DOHH2 (cell line): ENCODE data around the gene TRIM62.
A peak's percentile ranks its signal among the peaks of the same experiment; 100 is the strongest.

ENCODE experiments used
- H3F3A ChIP-seq: fragments of 200-600 bp; sonication (generic), shearing (Covaris generic); 2 replicates; pipeline ENCODE4 v1.6.0; 2016; ENCODE audit warnings: antibody characterized with exemption, mild to moderate bottlenecking; ENCODE audit not compliant: control insufficient read depth, insufficient read depth
- H3K27ac ChIP-seq: fragments of 200-600 bp; sonication (generic); 2 replicates; pipeline ENCODE4 v1.5.1; 2014; ENCODE audit warnings: low read depth, mild to moderate bottlenecking, low read length, moderate library complexity
- H3K27me3 ChIP-seq: fragments of 200-600 bp; sonication (generic); 2 replicates; pipeline ENCODE4 v1.6.1; 2014; ENCODE audit warnings: mild to moderate bottlenecking, low read length, mixed read lengths; ENCODE audit not compliant: control insufficient read depth
- H3K36me3 ChIP-seq: fragments of 200-600 bp; sonication (generic); 2 replicates; pipeline ENCODE4 v1.6.1; 2014; ENCODE audit warnings: mild to moderate bottlenecking, low read length, moderate library complexity, mixed read lengths; ENCODE audit not compliant: control insufficient read depth
- H3K4me1 ChIP-seq: fragments of 200-600 bp; sonication (generic); 2 replicates; pipeline ENCODE4 v1.6.1; 2014; ENCODE audit warnings: mild to moderate bottlenecking, low read length, mixed read lengths; ENCODE audit not compliant: control insufficient read depth
- H3K4me2 ChIP-seq: fragments of 200-600 bp; sonication (generic); 2 replicates; pipeline ENCODE4 v1.6.0; 2014; ENCODE audit warnings: mild to moderate bottlenecking, low read length, moderate library complexity
- H3K4me3 ChIP-seq: fragments of 200-600 bp; sonication (generic); 2 replicates; pipeline ENCODE4 v1.5.1; 2014; ENCODE audit warnings: mild to moderate bottlenecking, low read length, mixed read lengths
- H3K79me2 ChIP-seq: fragments of 200-600 bp; sonication (generic); 2 replicates; pipeline ENCODE4 v1.6.1; 2014; ENCODE audit warnings: mild to moderate bottlenecking, low read length, mixed read lengths; ENCODE audit not compliant: control insufficient read depth
- H3K9me2 ChIP-seq: fragments of 200-600 bp; sonication (generic); replicated peaks from 2 replicates; pipeline ENCODE4 v1.6.1; 2014; ENCODE audit warnings: mild to moderate bottlenecking, low read length, mixed read lengths; ENCODE audit not compliant: control insufficient read depth
- H3K9me3 ChIP-seq: fragments of 200-600 bp; sonication (generic); 2 replicates; pipeline ENCODE4 v1.6.1; 2014; ENCODE audit warnings: antibody characterized with exemption, low read length, mixed read lengths; ENCODE audit not compliant: control insufficient read depth, insufficient read depth
- H4K20me1 ChIP-seq: fragments of 200-600 bp; sonication (generic); 2 replicates; pipeline ENCODE4 v1.6.0; 2014; ENCODE audit warnings: low read depth, mild to moderate bottlenecking, antibody characterized with exemption, low read length, moderate library complexity; ENCODE audit not compliant: control insufficient read depth, insufficient read depth
- EZH2phosphoT487 ChIP-seq: fragments of 200-600 bp; sonication (generic); IDR thresholded peaks from 2 replicates; pipeline ENCODE4 v1.6.1; 2017; ENCODE audit warnings: borderline replicate concordance, mild to moderate bottlenecking, antibody characterized with exemption, low read length, moderate library complexity, mixed read lengths
- TF ChIP-seq, protein P1 (sequence below): fragments of 200-600 bp; sonication (generic); IDR thresholded peaks from one replicate; pipeline ENCODE4 v1.5.1; 2014; ENCODE audit warnings: antibody characterized with exemption, mild to moderate bottlenecking, low read depth, low read length; ENCODE audit not compliant: poor library complexity, severe bottlenecking

TRIM62 gene

DNA sequence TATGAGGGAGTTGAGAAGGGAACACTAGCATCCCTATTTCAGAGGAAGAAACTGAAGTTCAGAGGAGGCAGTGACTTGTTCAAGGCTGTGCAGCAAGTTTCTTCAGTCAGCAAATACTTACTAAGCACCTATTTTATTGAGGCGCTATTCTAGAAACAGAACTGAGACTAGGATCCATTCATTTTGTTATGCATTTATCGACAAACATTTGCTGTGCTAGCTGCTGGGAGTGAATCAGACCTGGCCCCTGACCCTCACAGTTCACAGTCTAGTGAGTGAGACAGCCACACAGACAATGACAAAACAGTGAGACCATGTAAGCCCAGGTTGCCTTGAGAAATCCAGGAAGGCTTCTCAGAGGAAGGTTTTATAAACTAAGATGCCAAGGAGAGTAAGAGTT is 28.2 kb downstream of the TRIM62 start:
- H3K4me2 ChIP-seq = peak overlapping the region; percentile 33; the same call in 1 of the 2 replicates

DNA sequence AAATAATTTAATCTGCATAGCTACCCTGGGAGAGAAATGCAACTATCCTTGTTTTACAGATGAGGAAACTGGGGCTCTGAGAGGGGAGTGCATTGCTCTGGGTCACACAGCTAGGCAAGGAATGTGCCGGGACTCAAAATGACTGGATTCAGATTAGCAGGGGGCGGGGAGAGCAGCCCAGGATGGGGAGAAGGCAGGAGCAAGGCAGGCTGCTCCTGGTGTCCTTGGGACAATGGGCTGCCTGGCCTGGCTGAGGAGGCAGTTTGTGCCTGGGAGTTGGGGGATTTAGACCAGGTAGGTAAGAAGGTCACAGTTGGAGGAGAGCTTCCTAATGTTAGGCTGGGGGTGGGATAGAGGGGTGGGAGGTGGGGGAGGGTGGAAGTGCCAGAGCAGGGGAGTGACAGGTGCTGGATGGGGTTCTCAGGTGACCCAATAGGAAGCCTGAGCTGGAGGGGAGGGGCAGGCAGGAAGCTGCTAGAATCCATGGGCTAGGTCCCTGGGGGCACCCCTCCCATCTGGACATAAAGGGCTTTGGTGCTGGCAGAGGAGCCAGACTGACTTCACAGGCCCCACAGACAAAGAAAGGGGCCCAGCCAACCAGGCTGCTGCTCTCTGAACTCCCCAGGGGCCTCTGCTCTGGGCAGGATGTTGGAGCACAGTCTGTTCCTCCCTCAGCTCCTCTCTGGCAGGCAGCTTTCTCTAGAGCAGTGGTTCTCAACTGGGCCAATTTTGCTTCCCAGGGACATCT is 29.0 kb downstream of the TRIM62 start:
- no peaks in the 10 kb centered on the region for H3K36me3 ChIP-seq
- no peaks in the 10 kb centered on the region for H3K27me3 ChIP-seq
- no peaks in the 10 kb centered on the region; the same call in 1 of the 2 replicates for H4K20me1 ChIP-seq
- H3K9me3 ChIP-seq = no peaks in the 10 kb centered on the region
- H3K4me2 ChIP-seq = peak overlapping the region; percentile 33
- no peak overlapping the region for H3K27ac ChIP-seq
- H3K79me2 ChIP-seq = no peaks in the 10 kb centered on the region
- peaks cover 13% of the 10 kb centered on the region for H3K4me1 ChIP-seq
- TF ChIP-seq EZH2phosphoT487 = no peak
- TF ChIP-seq, protein P1, sequence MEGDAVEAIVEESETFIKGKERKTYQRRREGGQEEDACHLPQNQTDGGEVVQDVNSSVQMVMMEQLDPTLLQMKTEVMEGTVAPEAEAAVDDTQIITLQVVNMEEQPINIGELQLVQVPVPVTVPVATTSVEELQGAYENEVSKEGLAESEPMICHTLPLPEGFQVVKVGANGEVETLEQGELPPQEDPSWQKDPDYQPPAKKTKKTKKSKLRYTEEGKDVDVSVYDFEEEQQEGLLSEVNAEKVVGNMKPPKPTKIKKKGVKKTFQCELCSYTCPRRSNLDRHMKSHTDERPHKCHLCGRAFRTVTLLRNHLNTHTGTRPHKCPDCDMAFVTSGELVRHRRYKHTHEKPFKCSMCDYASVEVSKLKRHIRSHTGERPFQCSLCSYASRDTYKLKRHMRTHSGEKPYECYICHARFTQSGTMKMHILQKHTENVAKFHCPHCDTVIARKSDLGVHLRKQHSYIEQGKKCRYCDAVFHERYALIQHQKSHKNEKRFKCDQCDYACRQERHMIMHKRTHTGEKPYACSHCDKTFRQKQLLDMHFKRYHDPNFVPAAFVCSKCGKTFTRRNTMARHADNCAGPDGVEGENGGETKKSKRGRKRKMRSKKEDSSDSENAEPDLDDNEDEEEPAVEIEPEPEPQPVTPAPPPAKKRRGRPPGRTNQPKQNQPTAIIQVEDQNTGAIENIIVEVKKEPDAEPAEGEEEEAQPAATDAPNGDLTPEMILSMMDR = no peak
- H3K9me2 ChIP-seq = no peaks in the 10 kb centered on the region
- H3F3A ChIP-seq = no peaks in the 10 kb centered on the region
- no peak overlapping the region for H3K4me3 ChIP-seq

More for the DNA sequence above, 28.2 kb downstream of the TRIM62 start:
- no peaks in the 10 kb centered on the region for H3K79me2 ChIP-seq
- no peak overlapping the region for H3K4me3 ChIP-seq
- no peaks in the 10 kb centered on the region for H3F3A ChIP-seq
- no peaks in the 10 kb centered on the region for H3K9me2 ChIP-seq
- H4K20me1 ChIP-seq = no peaks in the 10 kb centered on the region; the same call in 1 of the 2 replicates
- no peaks in the 10 kb centered on the region for H3K36me3 ChIP-seq
- TF ChIP-seq, protein P1 = no peak
- no peak for TF ChIP-seq EZH2phosphoT487
- no peak overlapping the region for H3K27ac ChIP-seq
- peaks cover 13% of the 10 kb centered on the region for H3K4me1 ChIP-seq
- no peaks in the 10 kb centered on the region for H3K9me3 ChIP-seq
- H3K27me3 ChIP-seq = no peaks in the 10 kb centered on the region

DNA sequence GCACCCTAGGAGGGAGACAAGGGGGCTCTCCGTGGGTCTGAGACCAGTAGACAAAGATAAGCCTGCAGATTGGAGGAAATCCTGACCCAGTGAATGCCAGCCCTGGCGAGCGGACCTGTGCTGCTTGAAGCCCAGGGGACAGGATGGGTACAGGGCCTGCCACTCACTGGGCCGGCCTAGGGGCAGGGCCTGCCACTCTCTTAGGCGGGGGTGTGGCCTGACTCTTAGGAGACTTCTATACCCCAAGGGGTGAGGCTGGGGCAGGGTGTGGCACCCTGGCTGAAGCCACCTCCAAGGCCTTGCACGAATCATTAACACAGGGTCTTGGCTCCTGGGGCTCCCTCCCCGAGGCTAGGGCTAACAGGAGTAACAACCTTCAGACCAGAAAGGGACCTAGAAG is 30.7 kb downstream of the TRIM62 start:
- Histone ChIP-seq H3K9me2 (no peaks in the 10 kb centered on the region), H3K27ac (no peak overlapping the region), H3K9me3 (no peaks in the 10 kb centered on the region), H3F3A (no peaks in the 10 kb centered on the region), H4K20me1 (no peaks in the 10 kb centered on the region; the same call in 1 of the 2 replicates), H3K4me1 (peaks cover 13% of the 10 kb centered on the region), H3K79me2 (no peaks in the 10 kb centered on the region), H3K36me3 (no peaks in the 10 kb centered on the region), H3K4me3 (no peak overlapping the region), H3K27me3 (no peaks in the 10 kb centered on the region), H3K4me2 (no peak overlapping the region)
- TF ChIP-seq, protein P1 = no peak
- TF ChIP-seq EZH2phosphoT487 = no peak
